HEK293 (cell line): ENCODE data around the gene PLAGL1.

Experiments used
- CTCF ChIP-seq: fragments of 450-650 bp; formaldehyde crosslinking; IDR thresholded peaks from 2 replicates; pipeline ENCODE4 v1.5.1; 2016; ENCODE audit warnings: missing biosample characterization, missing genetic modification characterization
- ZNF302 ChIP-seq: fragments of 450-650 bp; formaldehyde crosslinking; IDR thresholded peaks from 2 replicates; pipeline ENCODE4 v1.5.1; 2016; ENCODE audit warnings: missing biosample characterization, missing genetic modification characterization, low read depth
- ZNF350 ChIP-seq: fragments of 450-650 bp; formaldehyde crosslinking; IDR thresholded peaks from 2 replicates; pipeline ENCODE4 v1.5.0; 2017; ENCODE audit warnings: missing biosample characterization, mild to moderate bottlenecking, missing genetic modification characterization

GRCh38 chr6:143939364-143939763, 68.7 kb downstream of the PLAGL1 start:
- TF ChIP-seq ZNF302 (tag by site-specific recombination) (no peak), ZNF350 (tag by site-specific recombination) (no peak), CTCF (no peak)
